ENCODE results near the gene EPS15. TPM values are rescaled to one million over a fixed set of nuclear protein-coding genes. Genes with fewer than 3 reads are reported as not detected.
A peak's percentile ranks its signal among the peaks of the same experiment; 100 is the strongest.
"Not testable (repeated sequence)": the region's sequence is repeated elsewhere in the genome, so short reads cannot be mapped to it uniquely, and the experiment has no call there.

EPS15 gene
- total RNA-seq, 1 experiment from 2014 or later = 8.9 TPM

DNA sequence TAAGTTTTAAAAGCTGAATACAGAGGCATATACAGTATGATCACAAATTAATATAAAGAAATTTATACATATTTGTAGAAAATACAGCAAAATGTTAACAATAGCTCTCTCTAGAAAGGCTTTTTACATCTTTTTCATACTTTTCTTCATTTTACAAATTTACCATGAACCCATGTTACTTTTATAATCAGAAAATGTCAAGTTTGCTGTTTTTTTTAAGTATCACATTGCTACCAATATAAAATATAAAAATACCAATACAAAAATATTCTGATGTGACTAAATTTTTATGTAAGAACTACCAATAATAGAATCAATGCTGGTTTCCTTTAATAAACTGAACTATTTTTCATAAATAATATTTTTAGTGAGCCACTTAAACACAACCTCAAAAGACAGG lies 104.3 kb downstream of the EPS15 start:
- in situ Hi-C loops (cut with HindIII; ENCODE audit: low sequenced_read_pairs) = no loop called here
- DNase-seq (ENCODE audit: low spot score) = no peak

DNA sequence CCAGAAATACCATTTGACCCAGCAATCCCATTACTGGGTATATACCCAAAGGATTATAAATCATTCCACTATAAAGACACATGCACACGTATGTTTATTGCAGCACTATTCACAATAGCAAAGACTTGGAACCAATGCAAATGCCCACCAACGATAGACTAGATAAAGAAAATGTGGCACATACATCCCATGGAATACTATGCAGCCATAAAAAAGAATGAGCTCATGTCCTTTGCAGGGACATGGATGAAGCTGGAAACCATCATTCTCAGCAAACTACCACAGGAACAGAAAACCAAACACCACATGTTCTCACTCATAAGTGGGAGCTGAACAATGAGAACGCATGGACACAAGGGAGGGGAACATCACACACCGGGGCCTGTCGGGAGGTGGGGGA lies 107.2 kb downstream of the EPS15 start:
- in situ Hi-C loops (cut with HindIII; ENCODE audit: low sequenced_read_pairs); DNase-seq (ENCODE audit: low spot score): not testable (repeated sequence)

DNA sequence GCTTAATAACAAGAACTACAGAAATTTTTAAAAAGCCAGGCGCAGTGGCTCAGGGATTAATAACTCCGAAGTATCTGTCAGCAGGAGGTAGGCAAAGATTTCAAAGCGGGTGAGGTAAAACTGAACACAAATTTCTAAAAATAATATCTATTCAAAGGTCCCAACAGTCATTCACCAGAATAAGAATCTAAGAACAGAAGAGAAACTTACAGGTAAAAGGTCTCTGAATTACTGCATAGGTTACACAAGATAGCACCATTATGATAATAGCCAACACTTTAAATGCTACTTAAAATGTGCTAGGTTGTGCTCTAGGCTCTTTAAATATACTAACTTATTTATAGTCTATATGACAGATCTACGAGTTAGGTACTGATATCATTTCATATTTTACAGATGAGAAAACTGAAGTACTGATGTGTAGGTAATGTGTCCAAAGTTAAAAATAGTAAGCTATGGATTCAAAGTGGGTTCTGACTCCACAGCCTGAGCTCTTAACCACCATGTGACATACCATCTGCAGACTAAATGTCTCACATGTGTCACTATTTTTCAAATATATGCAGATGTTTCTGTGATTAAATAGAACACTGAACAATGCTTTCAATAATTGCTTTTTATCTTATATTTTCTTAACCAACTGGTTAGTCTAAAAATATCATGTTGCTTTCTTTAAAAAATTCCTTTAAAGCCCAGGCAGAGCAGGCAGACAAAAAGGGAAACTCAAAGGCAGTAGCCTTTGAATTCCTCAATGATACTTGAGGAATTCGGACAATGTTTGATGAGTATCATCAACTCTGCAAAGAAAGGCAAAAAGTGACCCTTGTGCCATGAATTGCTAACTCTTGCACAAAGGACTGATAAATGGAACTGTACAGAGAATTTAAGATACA lies 108.3 kb downstream of the EPS15 start:
- no peak for DNase-seq (ENCODE audit: low spot score)
- in situ Hi-C loops (cut with HindIII; ENCODE audit: low sequenced_read_pairs) = no loop called here

DNA sequence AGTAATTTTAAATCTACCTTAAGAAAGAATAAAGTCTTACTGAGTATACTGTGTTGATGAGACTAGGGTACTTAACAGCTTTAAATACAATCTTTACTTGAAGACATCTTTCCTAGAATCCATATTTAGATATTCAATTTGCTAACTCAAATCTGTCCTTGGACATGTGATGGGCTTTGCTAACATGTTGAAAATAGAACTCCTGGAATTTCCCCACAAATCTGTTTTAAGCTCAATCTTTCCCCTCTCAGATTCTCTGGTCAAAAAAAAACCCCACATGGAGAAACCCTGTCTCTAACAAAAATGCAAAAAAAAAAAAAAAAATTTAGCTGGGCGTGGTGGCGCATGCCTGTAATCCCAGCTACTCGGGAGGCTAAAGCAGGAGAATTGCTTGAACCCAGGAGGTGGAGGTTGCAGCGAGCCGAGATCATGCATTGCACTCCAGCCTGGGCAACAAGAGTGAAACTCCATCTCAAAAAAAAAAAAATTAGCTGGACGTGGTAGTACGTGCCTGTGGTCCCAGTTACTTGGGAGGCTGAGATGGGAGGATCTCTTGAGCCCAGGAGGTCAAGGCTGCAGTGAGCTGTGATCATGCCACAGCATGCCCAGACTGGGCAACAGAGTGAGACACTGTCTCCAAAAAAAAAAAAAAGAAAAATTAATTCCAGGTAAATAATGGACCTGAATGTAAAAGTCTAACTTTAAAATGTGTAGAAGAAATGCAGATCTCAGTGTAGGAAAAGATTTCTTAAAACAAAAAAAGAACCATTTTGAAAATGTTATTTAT lies 109.1 kb downstream of the EPS15 start:
- in situ Hi-C loops (cut with HindIII; ENCODE audit: low sequenced_read_pairs); DNase-seq (ENCODE audit: low spot score): not testable (repeated sequence)

DNA sequence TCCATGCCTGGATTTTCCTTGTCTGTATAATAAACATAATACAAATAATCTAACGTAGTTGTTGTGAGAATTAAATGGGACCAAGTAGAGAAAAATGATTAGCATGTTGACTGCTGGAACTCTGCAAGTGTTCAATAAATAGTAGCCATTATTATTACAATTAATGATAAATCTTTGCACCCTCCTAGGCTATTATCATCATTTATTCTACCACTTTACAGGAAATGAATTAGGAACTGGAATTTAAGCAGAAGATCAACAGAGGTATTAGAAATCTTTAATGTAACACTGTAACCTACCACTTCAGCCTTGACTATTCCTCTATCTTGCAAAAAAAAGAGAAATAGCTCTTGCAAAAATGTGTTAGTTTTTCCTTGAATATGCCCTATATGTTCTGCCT lies 126.8 kb downstream of the EPS15 start:
- no peak for DNase-seq (ENCODE audit: low spot score)
- in situ Hi-C loops (cut with HindIII; ENCODE audit: low sequenced_read_pairs) = no loop called here

DNA sequence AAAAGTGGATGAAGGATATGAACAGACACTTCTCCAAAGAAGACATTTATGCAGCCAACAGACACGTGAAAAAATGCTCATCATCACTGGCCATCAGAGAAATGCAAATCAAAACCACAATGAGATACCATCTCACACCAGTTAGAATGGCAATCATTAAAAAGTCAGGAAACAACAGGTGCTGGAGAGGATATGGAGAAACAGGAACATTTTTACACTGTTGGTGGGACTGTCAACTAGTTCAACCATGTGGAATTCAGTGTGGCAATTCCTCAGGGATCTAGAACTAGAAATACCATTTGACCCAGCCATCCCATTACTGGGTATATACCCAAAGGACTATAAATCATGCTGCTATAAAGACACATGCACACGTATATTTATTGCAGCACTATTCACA lies 128.4 kb downstream of the EPS15 start:
- DNase-seq (ENCODE audit: low spot score); in situ Hi-C loops (cut with HindIII; ENCODE audit: low sequenced_read_pairs): not testable (repeated sequence)

DNA sequence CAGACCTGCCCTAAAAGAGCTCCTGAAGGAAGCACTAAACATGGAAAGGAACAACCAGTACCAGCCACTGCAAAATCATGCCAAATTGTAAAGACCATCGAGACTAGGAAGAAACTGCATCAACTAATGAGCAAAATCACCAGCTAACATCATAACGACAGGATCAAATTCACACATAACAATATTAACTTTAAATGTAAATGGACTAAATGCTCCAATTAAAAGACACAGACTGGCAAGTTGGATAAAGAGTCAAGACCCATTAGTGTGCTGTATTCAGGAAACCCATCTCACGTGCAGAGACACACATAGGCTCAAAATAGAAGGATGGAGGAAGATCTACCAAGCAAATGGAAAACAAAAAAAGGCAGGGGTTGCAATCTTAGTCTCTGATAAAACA lies 131.8 kb downstream of the EPS15 start:
- DNase-seq (ENCODE audit: low spot score); in situ Hi-C loops (cut with HindIII; ENCODE audit: low sequenced_read_pairs): not testable (repeated sequence)

DNA sequence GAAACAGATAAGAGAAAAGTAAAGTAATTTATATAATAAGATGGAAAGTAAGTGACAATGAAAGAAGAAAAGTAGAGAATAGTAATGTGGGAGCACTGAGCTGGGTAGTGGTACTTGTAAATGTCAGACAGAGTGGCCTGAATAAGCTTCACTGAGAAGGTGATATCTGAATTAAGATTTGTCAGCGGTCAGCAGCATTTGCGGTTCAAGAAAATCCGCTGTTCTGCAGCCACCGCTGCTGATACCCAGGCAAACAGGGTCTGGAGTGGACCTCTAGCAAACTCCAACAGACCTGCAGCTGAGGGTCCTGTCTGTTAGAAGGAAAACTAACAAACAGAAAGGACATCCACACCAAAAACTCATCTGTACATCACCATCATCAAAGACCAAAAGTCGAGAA lies 132.8 kb downstream of the EPS15 start:
- in situ Hi-C loops (cut with HindIII; ENCODE audit: low sequenced_read_pairs); DNase-seq (ENCODE audit: low spot score): not testable (repeated sequence)

DNA sequence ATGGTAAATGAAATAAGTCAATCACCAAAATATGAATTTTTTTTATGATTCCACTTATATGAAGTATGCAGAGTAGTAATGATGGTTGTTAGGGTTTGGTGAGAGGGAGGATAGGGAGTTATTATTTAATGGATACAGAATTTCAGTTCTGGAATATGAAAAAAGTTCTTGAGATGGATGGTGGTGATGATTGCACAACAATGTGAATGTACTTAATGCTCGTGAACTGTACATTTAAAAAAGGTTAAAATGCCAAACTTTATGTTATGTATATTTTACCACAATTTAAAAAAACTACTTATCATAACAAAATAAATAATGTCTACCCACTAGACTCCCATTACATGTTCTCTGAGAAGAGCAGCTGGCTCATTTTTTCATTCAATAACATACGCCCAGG lies 133.3 kb downstream of the EPS15 start:
- in situ Hi-C loops (cut with HindIII; ENCODE audit: low sequenced_read_pairs) = no loop called here
- DNase-seq (ENCODE audit: low spot score) = no peak

DNA sequence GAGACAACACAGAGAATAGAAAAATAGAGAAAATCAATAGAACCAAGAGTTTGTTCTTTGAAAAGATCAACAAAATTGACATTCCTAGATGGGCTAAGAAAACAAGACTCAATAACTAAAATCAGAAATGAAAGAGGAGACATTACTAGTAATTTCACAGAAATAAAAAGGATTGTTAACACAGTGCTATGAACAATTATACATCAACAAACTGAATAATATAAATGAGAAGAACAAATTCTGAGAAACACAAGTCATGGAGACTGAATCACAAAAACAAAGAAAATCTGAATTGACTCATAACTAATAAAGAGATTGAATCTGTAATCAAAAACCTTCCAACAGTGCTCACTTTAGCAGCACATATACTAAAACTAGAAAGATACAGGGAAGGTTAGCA lies 137.1 kb downstream of the EPS15 start:
- DNase-seq (ENCODE audit: low spot score) = no peak
- in situ Hi-C loops (cut with HindIII; ENCODE audit: low sequenced_read_pairs) = no loop called here

DNA sequence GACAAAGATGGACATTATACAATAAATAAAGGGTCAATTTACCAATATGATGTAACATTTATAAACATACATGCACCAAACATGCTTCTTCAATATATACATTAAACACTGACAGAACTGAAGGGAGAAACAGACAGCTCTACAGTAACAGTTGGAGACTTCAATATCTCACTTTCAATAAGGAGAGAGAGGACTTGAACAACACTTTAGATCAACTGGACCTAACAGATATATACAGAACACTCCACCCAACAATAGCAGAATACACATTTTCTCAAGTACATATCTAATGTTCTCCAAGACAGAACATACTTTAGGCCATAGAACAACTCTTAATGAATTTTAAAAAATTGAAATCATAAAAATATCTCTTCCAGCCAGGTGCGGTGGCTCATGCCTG lies 138.1 kb downstream of the EPS15 start:
- no peak for DNase-seq (ENCODE audit: low spot score)
- in situ Hi-C loops (cut with HindIII; ENCODE audit: low sequenced_read_pairs) = no loop called here

DNA sequence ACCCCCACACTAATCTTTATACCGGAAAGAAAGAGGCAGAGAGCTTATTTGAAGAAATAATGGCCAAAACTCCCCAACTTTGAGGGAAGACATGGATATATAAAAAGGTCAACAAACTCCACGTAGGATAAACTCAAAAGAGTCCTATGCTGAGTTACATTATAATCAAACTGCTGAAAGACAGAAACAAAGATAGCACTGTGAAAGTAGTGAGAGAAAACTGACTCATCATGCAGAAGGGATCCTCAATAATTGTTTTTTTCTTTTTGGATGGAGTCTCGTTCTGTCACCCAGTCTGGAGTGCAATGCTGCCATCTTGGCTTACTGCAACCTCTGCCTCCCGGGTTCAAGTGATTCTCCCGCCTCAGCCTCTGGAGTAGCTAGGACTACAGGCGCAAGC lies 140.2 kb downstream of the EPS15 start:
- no peak for DNase-seq (ENCODE audit: low spot score)
- in situ Hi-C loops (cut with HindIII; ENCODE audit: low sequenced_read_pairs) = no loop called here

DNA sequence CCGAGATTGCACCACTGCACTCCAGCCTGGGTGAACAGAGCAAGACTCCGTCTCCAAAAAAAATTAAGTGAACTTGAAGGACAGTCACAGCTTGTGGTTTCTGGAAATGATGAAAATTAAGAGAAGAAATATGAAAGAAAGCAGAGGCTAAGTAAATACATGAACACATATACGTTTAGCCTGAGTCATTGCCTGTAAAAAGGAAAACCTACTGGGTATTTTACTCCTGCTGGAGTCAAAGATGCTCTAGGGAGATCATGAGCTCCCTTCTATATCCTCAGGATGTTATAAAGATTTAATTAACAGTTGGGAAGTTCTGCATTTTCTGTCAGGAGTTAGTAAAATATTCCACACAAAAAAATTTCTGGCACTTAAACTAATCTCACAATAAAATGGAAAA lies 145.2 kb downstream of the EPS15 start:
- in situ Hi-C loops (cut with HindIII; ENCODE audit: low sequenced_read_pairs) = no loop called here
- DNase-seq (ENCODE audit: low spot score) = no peak

DNA sequence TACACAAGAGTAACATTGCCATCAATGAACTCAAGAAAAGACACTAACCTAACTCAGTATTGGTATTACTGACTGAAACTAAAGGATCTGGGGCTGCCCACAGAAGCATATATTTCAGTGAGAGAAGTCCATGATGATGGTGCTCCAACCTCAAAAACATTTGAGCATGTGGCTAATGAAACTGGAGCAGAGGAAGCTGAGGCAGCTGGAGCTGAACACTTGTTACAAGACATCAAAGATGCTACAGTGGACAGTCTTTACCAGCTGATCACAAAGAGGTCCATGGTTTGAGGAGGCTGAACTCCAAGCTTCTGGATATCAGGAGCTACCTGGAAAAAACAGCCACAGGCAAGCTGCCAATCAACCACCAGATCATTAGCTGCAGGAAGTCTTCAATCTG lies 146.5 kb downstream of the EPS15 start:
- DNase-seq (ENCODE audit: low spot score) = peak; percentile 8
- in situ Hi-C loops (cut with HindIII; ENCODE audit: low sequenced_read_pairs) = no loop called here

DNA sequence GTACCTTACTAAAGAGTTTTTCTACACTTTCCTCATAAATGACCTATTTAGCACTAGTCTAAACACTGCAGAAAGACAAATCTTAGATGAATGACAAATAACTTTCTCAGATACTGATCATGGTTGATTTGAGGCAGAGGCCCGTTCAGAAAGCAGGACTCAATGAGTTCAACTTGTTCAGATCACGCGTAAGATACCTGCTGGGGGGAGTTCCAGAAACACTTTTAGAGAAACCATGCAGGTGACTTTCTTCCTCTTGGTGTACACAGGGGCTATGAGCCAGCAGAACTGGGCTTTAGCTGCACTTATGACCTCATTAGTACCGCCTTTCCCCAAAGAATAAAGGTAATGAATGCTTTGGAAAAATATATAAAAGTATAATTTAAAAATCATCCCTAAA lies 149.9 kb downstream of the EPS15 start:
- no peak for DNase-seq (ENCODE audit: low spot score)
- in situ Hi-C loops (cut with HindIII; ENCODE audit: low sequenced_read_pairs) = no loop called here

DNA sequence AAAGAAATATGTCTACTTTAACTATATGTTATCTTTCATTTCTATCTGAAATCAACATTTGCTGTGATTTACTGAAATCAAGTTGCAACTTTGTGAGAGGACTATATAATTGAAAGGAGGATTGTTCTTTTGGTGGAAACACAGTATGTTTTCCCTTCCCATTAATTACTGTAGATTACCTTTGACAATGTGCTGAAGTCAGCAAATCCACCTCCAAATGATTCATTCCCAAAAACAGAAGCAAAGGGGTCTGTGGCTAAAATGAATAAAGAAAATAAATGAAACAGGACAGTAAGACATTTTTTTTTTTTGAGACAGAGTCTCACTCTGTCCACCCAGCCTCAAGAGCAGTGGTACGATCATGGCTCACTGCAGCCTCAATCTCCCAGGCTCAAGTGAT lies 153.3 kb downstream of the EPS15 start:
- no peak for DNase-seq (ENCODE audit: low spot score)
- in situ Hi-C loops (cut with HindIII; ENCODE audit: low sequenced_read_pairs) = no loop called here

DNA sequence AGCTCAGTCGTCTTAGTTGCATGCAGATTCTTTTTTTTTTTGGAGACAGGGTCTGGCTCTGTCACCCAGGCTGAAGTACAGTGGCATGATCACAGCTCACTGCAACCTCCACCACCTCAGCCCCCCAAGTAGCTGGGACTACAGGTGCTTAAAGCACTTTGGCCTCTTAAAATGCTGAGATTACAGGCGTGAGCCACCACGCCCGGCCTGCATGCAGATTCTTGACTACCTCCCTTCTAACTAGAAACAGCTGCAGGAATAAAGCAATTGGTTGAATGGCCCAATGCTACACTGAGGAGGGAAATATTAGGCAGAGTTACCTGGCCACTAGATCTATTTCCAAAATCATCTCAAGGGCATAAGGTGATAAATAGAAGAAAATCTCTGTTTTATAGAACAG lies 159.2 kb downstream of the EPS15 start:
- in situ Hi-C loops (cut with HindIII; ENCODE audit: low sequenced_read_pairs) = no loop called here

DNA sequence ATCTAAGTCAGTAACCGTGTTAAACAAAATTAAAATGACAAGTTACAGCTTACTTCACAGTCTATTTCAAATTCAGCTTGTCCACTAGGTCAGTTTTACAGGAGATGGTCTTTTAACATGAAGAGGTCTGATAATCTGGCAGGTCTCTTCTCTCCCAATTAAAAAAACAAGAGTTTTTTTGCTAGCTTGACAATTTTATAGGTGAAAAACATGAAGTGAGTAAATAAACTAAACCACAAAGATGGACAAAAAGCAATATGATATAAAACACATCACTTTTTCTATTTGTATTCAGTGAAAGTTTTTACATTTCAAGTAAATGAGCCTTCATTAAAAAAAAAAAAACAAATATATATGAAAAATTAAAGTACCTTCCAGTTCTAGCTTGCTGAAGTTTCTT lies 163.7 kb downstream of the EPS15 start:
- no peak for DNase-seq (ENCODE audit: low spot score)
- in situ Hi-C loops (cut with HindIII; ENCODE audit: low sequenced_read_pairs) = no loop called here

More for the DNA sequence above, 159.2 kb downstream of the EPS15 start:
- DNase-seq (ENCODE audit: low spot score) = no peak

DNA sequence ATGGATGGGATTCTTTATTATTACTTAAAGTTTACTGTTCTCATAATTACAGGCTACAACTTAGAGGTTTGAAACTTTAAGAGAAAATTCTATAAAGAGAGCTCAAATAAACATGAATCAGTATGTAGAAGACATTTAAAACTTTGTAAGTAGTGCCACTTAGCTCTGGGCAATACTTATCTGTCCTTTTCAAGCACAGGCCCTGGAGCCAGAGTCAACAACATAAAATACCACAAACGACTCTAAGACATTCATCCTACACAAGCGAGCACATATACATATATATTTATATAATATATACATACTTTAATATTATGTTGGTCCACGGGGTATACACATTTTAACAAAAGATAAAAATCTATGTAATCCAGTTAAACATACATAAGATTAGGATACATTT lies 164.7 kb downstream of the EPS15 start:
- no peak for DNase-seq (ENCODE audit: low spot score)
- in situ Hi-C loops (cut with HindIII; ENCODE audit: low sequenced_read_pairs) = no loop called here

DNA sequence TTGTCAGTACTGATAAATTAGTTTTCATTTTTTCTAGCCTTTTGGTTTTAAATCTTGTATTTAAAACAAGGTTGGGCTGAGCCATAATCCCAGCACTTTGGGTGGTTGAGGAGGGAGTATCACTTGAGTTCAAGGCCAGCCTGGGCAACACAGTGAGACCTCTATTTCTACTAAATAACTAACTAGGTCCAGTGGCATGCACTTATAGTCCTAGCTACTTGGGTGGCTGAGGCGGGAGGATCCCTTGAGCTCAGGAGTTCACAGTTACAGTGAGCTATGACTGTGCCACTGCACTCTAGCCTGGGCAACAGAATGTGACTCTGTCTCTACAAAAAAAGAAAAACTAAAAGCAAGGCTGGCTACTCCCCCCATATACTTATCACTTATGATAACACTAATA lies 167.2 kb downstream of the EPS15 start:
- in situ Hi-C loops (cut with HindIII; ENCODE audit: low sequenced_read_pairs) = no loop called here
- DNase-seq (ENCODE audit: low spot score) = no peak

Data from G401 (cell line).